Activated CD8-positive, alpha-beta T cell treated with anti-CD3 and anti-CD28 coated beads, Interleukin-2, amount 10 ng/mL, durations not matched to agents 7 days and 5 days (primary cell): ENCODE measurements around the gene NMNAT2. TPM values are rescaled to one million over a fixed set of nuclear protein-coding genes. Genes with fewer than 3 reads are reported as not detected.
"Not testable (repeated sequence)": the region's sequence is repeated elsewhere in the genome, so short reads cannot be mapped to it uniquely, and the experiment has no call there.

Experiments used
- ATAC-seq: fragments of 150-1000 bp; cut with Tn5 transposase; one replicate; pipeline ENCODE4 v1.10.0; 2021; ENCODE audit warnings: moderate library complexity
- CTCF ChIA-PET: fragments of 350-600 bp; sonication (Branson Sonifier 250); formaldehyde crosslinking; loops from one replicate; lab custom pipeline; 2021; ENCODE audit warnings: antibody characterized with exemption; lab: Charles Lee
- POLR2A ChIA-PET: fragments of 350-600 bp; sonication (Branson Sonifier 250); formaldehyde crosslinking; loops from one replicate; lab custom pipeline; 2021; ENCODE audit warnings: antibody characterized with exemption; lab: Charles Lee
- DNase-seq: peaks from one replicate; pipeline ENCODE4 v3.0.0-alpha.2; 2020
- H3K27ac Mint-ChIP-seq: one replicate; pipeline ENCODE4 v1.8.0; 2021; ENCODE audit warnings: mild to moderate bottlenecking, mixed read lengths
- H3K27me3 Mint-ChIP-seq: one replicate; pipeline ENCODE4 v1.8.0; 2021; ENCODE audit warnings: low read depth, mixed read lengths
- H3K36me3 Mint-ChIP-seq: one replicate; pipeline ENCODE4 v1.8.0; 2021; ENCODE audit warnings: low read depth, mixed read lengths
- H3K4me1 Mint-ChIP-seq: one replicate; pipeline ENCODE4 v1.8.0; 2021; ENCODE audit warnings: low read depth, mixed read lengths
- H3K4me3 Mint-ChIP-seq: one replicate; pipeline ENCODE4 v1.8.0; 2021; ENCODE audit warnings: mild to moderate bottlenecking, mixed read lengths
- H3K9me3 Mint-ChIP-seq: one replicate; pipeline ENCODE4 v1.8.0; 2022; ENCODE audit warnings: mixed read lengths; ENCODE audit not compliant: insufficient read depth
- total RNA-seq, 2 experiments: library from RNA; stranded (reverse); gene quantifications; one replicate each; pipeline ENCODE4 v1.2.3, GENCODE V29; 2021

NMNAT2 gene
- total RNA-seq, 2 experiments from 2014 or later = not detected

DNA sequence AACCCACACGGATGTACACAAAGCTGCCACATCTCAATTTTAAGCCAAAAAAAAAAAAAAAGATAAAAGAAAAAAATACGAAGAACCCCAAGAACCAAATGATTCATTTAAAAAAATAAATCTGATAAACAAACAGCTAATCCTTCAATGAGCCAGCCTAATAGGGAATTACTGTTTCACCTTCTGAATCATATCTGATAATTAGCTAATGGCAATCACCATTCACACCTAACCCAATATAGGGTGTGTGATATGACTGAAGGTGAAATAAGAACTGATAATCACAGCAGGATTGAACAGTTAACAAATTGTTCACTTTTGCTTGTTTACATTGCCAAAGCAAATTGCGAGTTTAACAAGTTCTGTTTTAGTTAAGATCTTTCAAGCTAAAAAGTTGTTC, 170.7 kb downstream of the NMNAT2 start:
- no peak for DNase-seq
- H3K27me3 Mint-ChIP-seq = peaks cover 12% of the 10 kb centered on the region
- ChIA-PET POLR2A (no interaction called here), CTCF (interaction anchor here (0.9 kb wide), 1 partner anchor 12 kb away, joined by 3 read pairs; no protein-coding TSS in a partner anchor)
- H3K27ac Mint-ChIP-seq = no peak overlapping the region
- H3K36me3 Mint-ChIP-seq = no peaks in the 10 kb centered on the region
- H3K4me1 Mint-ChIP-seq = no peaks in the 10 kb centered on the region
- ATAC-seq = no peak
- H3K9me3 Mint-ChIP-seq = no peaks in the 10 kb centered on the region
- H3K4me3 Mint-ChIP-seq = no peak overlapping the region

DNA sequence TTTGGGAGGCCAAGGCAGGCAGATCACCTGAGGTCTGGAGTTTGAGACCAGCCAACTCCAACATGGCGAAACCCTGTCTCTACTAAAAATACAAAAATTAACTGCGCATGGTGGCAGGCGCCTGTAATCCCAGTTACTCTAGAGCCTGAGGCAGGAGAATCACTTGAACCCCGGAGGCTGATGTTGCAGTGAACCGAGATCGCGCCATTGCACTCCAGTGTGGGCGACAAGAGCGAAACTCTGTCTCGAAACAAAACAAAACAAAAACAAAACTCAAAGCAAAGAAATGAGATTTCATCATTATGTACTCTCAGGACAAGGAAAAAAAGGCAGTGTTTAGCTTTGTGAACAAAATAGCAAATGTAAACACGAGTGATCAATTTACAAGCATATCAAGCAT, 171.1 kb downstream of the NMNAT2 start:
- Mint-ChIP-seq H3K4me1 (no peaks in the 10 kb centered on the region), H3K4me3 (no peak overlapping the region), H3K36me3 (no peaks in the 10 kb centered on the region), H3K27me3 (peaks cover 12% of the 10 kb centered on the region), H3K27ac (no peak overlapping the region), H3K9me3 (no peaks in the 10 kb centered on the region)
- CTCF ChIA-PET = interaction anchor here (0.9 kb wide), 1 partner anchor 12 kb away, joined by 3 read pairs; no protein-coding TSS in a partner anchor
- ATAC-seq (no peak), DNase-seq (no peak)
- POLR2A ChIA-PET = no interaction called here

DNA sequence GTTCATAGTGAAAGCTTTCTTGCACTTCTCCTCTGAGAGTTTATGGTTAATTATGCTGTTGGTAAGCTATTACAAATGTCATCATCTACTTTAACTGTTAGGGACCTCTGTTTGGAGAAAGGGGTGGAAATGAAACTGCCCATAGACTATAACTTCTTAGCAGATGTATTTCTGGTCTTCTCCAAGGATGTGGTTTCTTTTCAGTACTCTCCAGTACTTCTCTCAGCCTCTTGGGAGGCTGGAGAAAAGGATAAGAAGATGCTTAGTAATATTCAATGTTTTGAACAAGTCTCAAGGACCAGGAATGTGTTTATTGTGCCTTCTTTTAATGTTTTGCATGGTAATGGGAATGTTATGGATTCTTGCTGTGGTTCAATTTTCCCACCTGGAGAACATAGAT, 171.7 kb downstream of the NMNAT2 start:
- ATAC-seq (no peak), DNase-seq (no peak)
- POLR2A ChIA-PET = no interaction called here
- no peaks in the 10 kb centered on the region for H3K36me3 Mint-ChIP-seq
- no peaks in the 10 kb centered on the region for H3K9me3 Mint-ChIP-seq
- CTCF ChIA-PET = no interaction called here
- no peak overlapping the region for H3K4me3 Mint-ChIP-seq
- H3K27me3 Mint-ChIP-seq = peaks cover 10% of the 10 kb centered on the region
- H3K4me1 Mint-ChIP-seq = no peaks in the 10 kb centered on the region
- H3K27ac Mint-ChIP-seq = no peak overlapping the region

DNA sequence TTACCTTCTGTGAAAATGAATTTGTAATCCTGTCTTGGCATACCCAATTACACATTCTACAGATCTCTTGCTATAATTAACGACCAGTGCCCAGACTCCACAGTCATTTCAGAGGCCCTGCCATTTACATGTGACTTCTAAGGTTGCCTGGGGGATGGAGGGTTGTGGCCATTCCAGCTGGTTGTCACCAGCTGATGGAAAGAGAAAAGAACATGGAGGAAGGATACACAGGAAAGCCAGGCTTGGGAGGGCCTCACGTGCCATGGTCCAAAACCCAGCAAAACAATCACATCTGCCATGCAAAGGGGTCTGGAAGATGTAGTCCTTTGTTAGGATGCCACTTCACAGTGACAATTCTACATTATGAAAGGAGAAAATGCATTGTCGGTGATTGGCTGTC, 172.8 kb downstream of the NMNAT2 start:
- DNase-seq (no peak), ATAC-seq (no peak)
- POLR2A ChIA-PET = no interaction called here
- Mint-ChIP-seq H3K4me1 (no peaks in the 10 kb centered on the region), H3K36me3 (no peaks in the 10 kb centered on the region), H3K4me3 (no peak overlapping the region), H3K27ac (no peak overlapping the region), H3K9me3 (no peaks in the 10 kb centered on the region), H3K27me3 (peaks cover 10% of the 10 kb centered on the region)
- CTCF ChIA-PET = no interaction called here

DNA sequence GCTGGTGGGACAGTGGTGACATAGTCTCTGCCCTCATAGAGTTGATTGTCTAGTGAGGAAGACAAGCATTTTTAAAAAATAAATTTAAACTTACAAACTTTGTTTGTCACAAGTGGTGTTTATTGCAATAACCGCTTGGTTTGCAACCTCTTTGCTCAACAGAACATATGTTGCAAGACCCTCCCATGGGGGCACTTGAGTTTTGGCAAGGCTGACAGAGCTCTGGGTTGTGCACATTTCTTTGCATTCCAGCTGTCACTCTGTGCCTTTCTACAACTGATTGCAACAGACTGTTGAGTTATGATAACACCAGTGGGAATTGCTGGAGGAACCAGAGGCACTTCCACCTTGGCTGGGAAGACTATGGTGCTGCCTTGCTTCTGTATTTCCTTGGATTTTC, 173.7 kb downstream of the NMNAT2 start:
- peaks cover 9% of the 10 kb centered on the region for H3K27me3 Mint-ChIP-seq
- DNase-seq = no peak
- H3K4me1 Mint-ChIP-seq = no peaks in the 10 kb centered on the region
- POLR2A ChIA-PET = no interaction called here
- H3K27ac Mint-ChIP-seq = no peak overlapping the region
- CTCF ChIA-PET = no interaction called here
- no peaks in the 10 kb centered on the region for H3K36me3 Mint-ChIP-seq
- no peak overlapping the region for H3K4me3 Mint-ChIP-seq
- no peak for ATAC-seq
- no peaks in the 10 kb centered on the region for H3K9me3 Mint-ChIP-seq

DNA sequence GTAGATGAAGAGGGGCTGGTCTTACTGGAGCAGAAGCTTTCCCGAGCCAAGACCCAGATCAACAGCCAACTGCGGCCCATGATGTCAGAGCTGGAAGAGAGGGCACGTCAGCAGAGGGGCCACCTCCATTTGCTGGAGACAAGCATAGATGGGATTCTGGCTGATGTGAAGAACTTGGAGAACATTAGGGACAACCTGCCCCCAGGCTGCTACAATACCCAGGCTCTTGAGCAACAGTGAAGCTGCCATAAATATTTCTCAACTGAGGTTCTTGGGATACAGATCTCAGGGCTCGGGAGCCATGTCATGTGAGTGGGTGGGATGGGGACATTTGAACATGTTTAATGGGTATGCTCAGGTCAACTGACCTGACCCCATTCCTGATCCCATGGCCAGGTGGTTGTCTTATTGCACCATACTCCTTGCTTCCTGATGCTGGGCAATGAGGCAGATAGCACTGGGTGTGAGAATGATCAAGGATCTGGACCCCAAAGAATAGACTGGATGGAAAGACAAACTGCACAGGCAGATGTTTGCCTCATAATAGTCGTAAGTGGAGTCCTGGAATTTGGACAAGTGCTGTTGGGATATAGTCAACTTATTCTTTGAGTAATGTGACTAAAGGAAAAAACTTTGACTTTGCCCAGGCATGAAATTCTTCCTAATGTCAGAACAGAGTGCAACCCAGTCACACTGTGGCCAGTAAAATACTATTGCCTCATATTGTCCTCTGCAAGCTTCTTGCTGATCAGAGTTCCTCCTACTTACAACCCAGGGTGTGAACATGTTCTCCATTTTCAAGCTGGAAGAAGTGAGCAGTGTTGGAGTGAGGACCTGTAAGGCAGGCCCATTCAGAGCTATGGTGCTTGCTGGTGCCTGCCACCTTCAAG, 174.8 kb downstream of the NMNAT2 start:
- Mint-ChIP-seq H3K4me1 (no peaks in the 10 kb centered on the region), H3K36me3 (no peaks in the 10 kb centered on the region), H3K4me3 (no peak overlapping the region), H3K9me3 (no peaks in the 10 kb centered on the region), H3K27ac (no peak overlapping the region), H3K27me3 (peaks cover 6% of the 10 kb centered on the region)
- DNase-seq (no peak), ATAC-seq (no peak)
- ChIA-PET POLR2A (interaction anchor here (0.6 kb wide), 1 partner anchor 39 kb away, joined by 4 read pairs; no protein-coding TSS in a partner anchor), CTCF (no interaction called here)

DNA sequence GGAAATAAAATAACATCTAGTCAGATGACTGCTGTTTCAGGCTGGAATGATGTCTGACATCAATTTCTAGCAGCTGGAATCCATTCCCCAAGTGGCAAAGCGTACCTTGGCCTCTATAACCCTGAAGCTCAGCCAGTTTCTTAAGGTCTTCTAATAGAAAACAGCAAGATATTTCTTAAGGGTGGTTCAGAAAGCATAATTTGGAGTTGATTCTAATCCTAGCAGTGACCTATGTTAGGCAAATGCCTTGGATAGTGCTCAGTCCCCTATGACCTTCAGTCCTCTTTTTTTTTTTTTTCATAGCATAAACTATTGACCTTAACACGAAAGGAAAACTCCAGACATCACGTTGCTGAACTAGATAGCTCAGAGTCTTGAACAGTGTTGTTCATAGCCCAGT, 175.6 kb downstream of the NMNAT2 start:
- Mint-ChIP-seq H3K36me3 (no peaks in the 10 kb centered on the region), H3K9me3 (no peaks in the 10 kb centered on the region), H3K4me3 (no peak overlapping the region), H3K27me3 (peaks cover 6% of the 10 kb centered on the region), H3K4me1 (no peaks in the 10 kb centered on the region), H3K27ac (no peak overlapping the region)
- CTCF ChIA-PET = no interaction called here
- no peak for DNase-seq
- POLR2A ChIA-PET = no interaction called here
- no peak for ATAC-seq

DNA sequence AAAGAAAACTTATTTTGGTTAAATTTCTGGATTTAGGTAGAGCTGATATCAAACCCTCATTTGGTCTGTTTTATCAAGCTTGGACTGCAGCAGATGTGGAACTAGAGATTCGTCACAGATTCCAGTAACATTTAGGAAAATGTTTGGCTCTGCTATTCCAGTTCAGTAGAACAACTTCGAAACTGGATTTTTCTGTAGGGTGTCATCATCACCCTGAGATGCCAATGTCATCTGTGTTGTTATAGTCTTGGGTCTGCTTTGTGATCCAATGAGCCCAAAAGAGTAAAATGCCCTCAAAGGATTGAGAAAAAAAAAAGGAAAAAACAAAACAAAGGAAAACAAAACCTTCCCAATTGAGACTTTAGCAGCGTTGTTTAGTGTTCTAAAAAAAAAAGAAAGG, 176.7 kb downstream of the NMNAT2 start:
- ChIA-PET POLR2A (no interaction called here), CTCF (no interaction called here)
- peaks cover 6% of the 10 kb centered on the region for H3K27me3 Mint-ChIP-seq
- no peak for DNase-seq
- ATAC-seq = no peak
- H3K4me1 Mint-ChIP-seq = no peaks in the 10 kb centered on the region
- no peaks in the 10 kb centered on the region for H3K36me3 Mint-ChIP-seq
- H3K27ac Mint-ChIP-seq = no peak overlapping the region
- no peaks in the 10 kb centered on the region for H3K9me3 Mint-ChIP-seq
- no peak overlapping the region for H3K4me3 Mint-ChIP-seq

DNA sequence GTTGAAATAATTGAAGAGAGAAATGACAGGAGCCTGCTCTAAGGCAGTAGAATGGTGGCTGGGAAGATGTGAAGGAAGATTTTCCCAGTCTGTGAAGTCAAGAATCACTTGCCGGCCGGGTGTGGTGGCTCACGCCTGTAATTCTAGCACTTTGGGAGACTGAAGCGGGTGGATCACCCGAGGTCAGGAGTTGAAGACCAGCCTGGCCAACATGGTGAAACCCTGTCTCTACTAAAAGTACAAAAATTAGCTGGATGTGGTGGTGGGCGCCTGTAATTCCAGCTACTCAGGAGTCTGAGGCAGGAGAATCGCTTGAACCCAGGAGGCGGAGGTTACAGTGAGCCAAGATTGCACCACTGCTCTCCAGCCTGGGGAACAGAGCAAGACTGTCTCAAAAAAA, 177.3 kb downstream of the NMNAT2 start:
- CTCF ChIA-PET = not testable (repeated sequence)

DNA sequence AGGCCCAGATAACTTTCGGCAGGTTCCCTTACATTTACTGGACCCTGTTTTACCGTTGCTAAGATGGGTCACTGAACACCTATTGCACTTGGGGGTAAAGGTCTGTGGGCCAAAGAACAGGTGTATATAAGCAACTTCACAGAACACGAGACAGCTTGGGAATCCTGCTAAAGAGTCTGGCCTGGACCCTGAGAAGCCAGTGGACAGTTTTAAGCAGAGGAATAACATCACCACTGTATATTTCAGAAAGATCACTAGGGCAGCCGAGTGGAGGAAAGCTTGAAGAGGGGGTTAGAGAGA, 177.7 kb downstream of the NMNAT2 start:
- ChIA-PET POLR2A (no interaction called here), CTCF (no interaction called here)
- no peaks in the 10 kb centered on the region for H3K36me3 Mint-ChIP-seq
- H3K27ac Mint-ChIP-seq = no peak overlapping the region
- no peak for DNase-seq
- H3K4me1 Mint-ChIP-seq = no peaks in the 10 kb centered on the region
- peaks cover 6% of the 10 kb centered on the region for H3K27me3 Mint-ChIP-seq
- no peak for ATAC-seq
- H3K9me3 Mint-ChIP-seq = no peaks in the 10 kb centered on the region
- H3K4me3 Mint-ChIP-seq = no peak overlapping the region

More for the DNA sequence above, 177.3 kb downstream of the NMNAT2 start:
- DNase-seq, POLR2A ChIA-PET, H3K27me3 Mint-ChIP-seq, H3K9me3 Mint-ChIP-seq, H3K36me3 Mint-ChIP-seq, H3K4me1 Mint-ChIP-seq, H3K4me3 Mint-ChIP-seq, H3K27ac Mint-ChIP-seq, ATAC-seq: not testable (repeated sequence)

DNA sequence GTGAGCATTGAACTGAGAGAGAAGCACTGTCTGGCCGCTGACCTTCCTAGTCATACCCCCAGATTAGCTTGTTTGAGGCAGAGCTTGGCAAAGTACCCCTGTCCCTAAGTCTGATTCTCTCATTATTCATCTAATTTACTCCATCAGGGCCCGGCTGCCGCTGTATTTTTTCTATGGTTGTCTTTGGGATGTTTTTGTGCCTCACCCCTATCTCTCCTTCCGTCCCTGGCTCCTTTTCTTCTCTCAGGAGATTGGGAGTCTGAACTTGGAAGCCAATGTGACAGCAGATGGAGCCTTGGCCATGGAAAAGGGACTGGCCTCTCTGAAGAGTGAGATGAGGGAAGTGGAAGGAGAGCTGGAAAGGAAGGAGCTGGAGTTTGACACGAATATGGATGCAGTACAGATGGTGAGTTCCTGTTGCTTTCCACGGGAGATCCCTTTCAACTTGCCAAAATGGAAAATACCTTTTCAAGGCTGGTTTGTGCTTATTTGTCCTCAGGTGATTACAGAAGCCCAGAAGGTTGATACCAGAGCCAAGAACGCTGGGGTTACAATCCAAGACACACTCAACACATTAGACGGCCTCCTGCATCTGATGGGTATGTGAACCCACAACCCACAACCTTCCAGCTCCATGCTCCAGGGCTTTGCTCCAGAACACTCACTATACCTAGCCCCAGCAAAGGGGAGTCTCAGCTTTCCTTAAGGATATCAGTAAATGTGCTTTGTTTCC, 178.2 kb downstream of the NMNAT2 start:
- ATAC-seq (no peak), DNase-seq (no peak)
- CTCF ChIA-PET = interaction anchor here (1.3 kb wide), 1 partner anchor 12 kb away, joined by 4 read pairs; no protein-coding TSS in a partner anchor
- Mint-ChIP-seq H3K36me3 (no peaks in the 10 kb centered on the region), H3K4me3 (no peak overlapping the region), H3K27ac (no peak overlapping the region), H3K9me3 (no peaks in the 10 kb centered on the region), H3K27me3 (peaks cover 6% of the 10 kb centered on the region), H3K4me1 (no peaks in the 10 kb centered on the region)
- POLR2A ChIA-PET = no interaction called here

DNA sequence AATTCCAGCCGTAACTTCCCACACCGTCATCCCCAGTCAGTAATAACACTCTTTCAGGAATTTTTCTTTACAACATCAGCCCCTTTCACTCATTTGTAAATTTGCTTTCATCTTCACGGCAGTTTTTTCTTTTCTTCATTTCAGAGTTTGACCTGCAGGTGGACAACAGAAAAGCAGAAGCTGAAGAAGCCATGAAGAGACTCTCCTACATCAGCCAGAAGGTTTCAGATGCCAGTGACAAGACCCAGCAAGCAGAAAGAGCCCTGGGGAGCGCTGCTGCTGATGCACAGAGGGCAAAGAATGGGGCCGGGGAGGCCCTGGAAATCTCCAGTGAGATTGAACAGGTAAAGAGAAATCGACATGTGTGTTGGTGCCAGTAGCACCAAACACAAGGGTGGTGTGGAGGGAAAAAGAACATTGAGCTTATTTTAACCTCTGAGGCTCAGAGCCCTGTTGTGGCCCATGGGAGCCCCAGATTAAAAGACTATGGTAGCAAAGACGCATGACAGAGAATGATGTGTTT, 178.9 kb downstream of the NMNAT2 start:
- Mint-ChIP-seq H3K36me3 (no peaks in the 10 kb centered on the region), H3K27me3 (peaks cover 6% of the 10 kb centered on the region), H3K27ac (no peak overlapping the region), H3K4me1 (no peaks in the 10 kb centered on the region), H3K4me3 (no peak overlapping the region), H3K9me3 (no peaks in the 10 kb centered on the region)
- POLR2A ChIA-PET = no interaction called here
- DNase-seq (no peak), ATAC-seq (no peak)
- CTCF ChIA-PET = interaction anchor here (1.3 kb wide), 1 partner anchor 12 kb away, joined by 4 read pairs; no protein-coding TSS in a partner anchor
